ENCODE measurements around the gene LANCL2. TPM values are rescaled to one million over a fixed set of nuclear protein-coding genes. Genes with fewer than 3 reads are reported as not detected.

LANCL2 gene
- 8.5 TPM for polyA plus RNA-seq (2013)

GRCh38 chr7:55365205-55365674 is at the start of gene LANCL2:
Gene LANCL2, plus strand, starts transcription at chr7:55365337. Its CDS starts 689 bp downstream, at chr7:55366026.
- H3K9me3 ChIP-seq (ENCODE audit: control extremely low read depth in 1 of 5, control insufficient read depth in 4 of 5, insufficient read depth in 2 of 5, low read depth in 1 of 5, low read length in 4 of 5) = no peaks in the 10 kb centered on the region
- no peaks in the 10 kb centered on the region for H3K36me3 ChIP-seq (ENCODE audit: control insufficient read depth in 4 of 4, insufficient read depth in 4 of 4, low read length in 3 of 4)
- peak within 1 kb of the TSS; percentile 97 to 99 for H3K27ac ChIP-seq (ENCODE audit: insufficient read depth in 1 of 2, low read depth in 1 of 2, low read length in 2 of 2, poor library complexity in 1 of 2, severe bottlenecking in 2 of 2)
- DNase-seq = peak; percentile 56 to 80 (median 80)
- 0% methylated on average over 14 of the region's 28 CpGs for WGBS (ENCODE audit: insufficient coverage)
- peak within 1 kb of the TSS; percentile 82 to 100 (median 95) for H3K4me3 ChIP-seq (ENCODE audit: control insufficient read depth in 1 of 7, extremely low read depth in 1 of 7, insufficient read depth in 4 of 7, low read depth in 2 of 7, low read length in 6 of 7)
- H3K27me3 ChIP-seq (replicated peaks in 2 of 5; ENCODE audit: control insufficient read depth in 4 of 5, insufficient read depth in 5 of 5, low read length in 4 of 5) = peaks cover 0 to 3% (median 0%) of the 10 kb centered on the region in 5 experiments
- peaks cover 8 to 20% (median 16%) of the 10 kb centered on the region in 4 experiments for H3K4me1 ChIP-seq (ENCODE audit: control extremely low read depth in 1 of 4, control insufficient read depth in 4 of 4, insufficient read depth in 4 of 4, low read length in 3 of 4)
- ChIA-PET POLR2A (interaction anchor here (1.4 kb wide), 1 partner anchor 10 kb away, joined by 8 read pairs; no protein-coding TSS in a partner anchor), CTCF (interaction anchor here (0.6 to 1.6 kb wide), 3 partner anchors 10 to 584 kb away, joined by 3 to 4 read pairs (median 3); no protein-coding TSS in a partner anchor)

- 89% methylated on average over 5 of the region's 5 CpGs for WGBS (ENCODE audit: insufficient coverage)
- Histone ChIP-seq H3K27ac (ENCODE audit: insufficient read depth in 1 of 2, low read depth in 1 of 2, low read length in 2 of 2, poor library complexity in 1 of 2, severe bottlenecking in 2 of 2) (no peak overlapping the region), H3K9me3 (ENCODE audit: control extremely low read depth in 1 of 5, control insufficient read depth in 4 of 5, insufficient read depth in 2 of 5, low read depth in 1 of 5, low read length in 4 of 5) (no peaks in the 10 kb centered on the region), H3K4me1 (ENCODE audit: control extremely low read depth in 1 of 4, control insufficient read depth in 4 of 4, insufficient read depth in 4 of 4, low read length in 3 of 4) (no peaks in the 10 kb centered on the region), H3K27me3 (replicated peaks in 2 of 5; ENCODE audit: control insufficient read depth in 4 of 5, insufficient read depth in 5 of 5, low read length in 4 of 5) (peaks cover 0 to 5% (median 0%) of the 10 kb centered on the region in 5 experiments), H3K36me3 (ENCODE audit: control insufficient read depth in 4 of 4, insufficient read depth in 4 of 4, low read length in 3 of 4) (no peaks in the 10 kb centered on the region), H3K4me3 (ENCODE audit: control insufficient read depth in 1 of 7, extremely low read depth in 1 of 7, insufficient read depth in 4 of 7, low read depth in 2 of 7, low read length in 6 of 7) (no peak overlapping the region)
- ChIA-PET CTCF (interaction anchor here (0.6 to 1.0 kb wide), 2 partner anchors 11 to 26 kb away, joined by 3 read pairs; no protein-coding TSS in a partner anchor), POLR2A (no interaction called here)
- no peak for DNase-seq
Observed at GRCh38 chr7:55325371-55325792, 39.8 kb upstream of the LANCL2 start.

GRCh38 chr7:55326081-55326835 is 38.9 kb upstream of the LANCL2 start:
- DNase-seq = no peak
- no peak overlapping the region for H3K27ac ChIP-seq (ENCODE audit: insufficient read depth in 1 of 2, low read depth in 1 of 2, low read length in 2 of 2, poor library complexity in 1 of 2, severe bottlenecking in 2 of 2)
- H3K9me3 ChIP-seq (ENCODE audit: control extremely low read depth in 1 of 5, control insufficient read depth in 4 of 5, insufficient read depth in 2 of 5, low read depth in 1 of 5, low read length in 4 of 5) = no peaks in the 10 kb centered on the region
- no peak overlapping the region for H3K4me3 ChIP-seq (ENCODE audit: control insufficient read depth in 1 of 7, extremely low read depth in 1 of 7, insufficient read depth in 4 of 7, low read depth in 2 of 7, low read length in 6 of 7)
- peaks cover 0 to 5% (median 0%) of the 10 kb centered on the region in 5 experiments for H3K27me3 ChIP-seq (replicated peaks in 2 of 5; ENCODE audit: control insufficient read depth in 4 of 5, insufficient read depth in 5 of 5, low read length in 4 of 5)
- 92% methylated on average over 7 of the region's 11 CpGs for WGBS (ENCODE audit: insufficient coverage)
- ChIA-PET CTCF (interaction anchor here (0.6 to 1.4 kb wide), 4 partner anchors 10 to 74 kb away, joined by 3 to 4 read pairs (median 3); no protein-coding TSS in a partner anchor), POLR2A (no interaction called here)
- no peaks in the 10 kb centered on the region for H3K4me1 ChIP-seq (ENCODE audit: control extremely low read depth in 1 of 4, control insufficient read depth in 4 of 4, insufficient read depth in 4 of 4, low read length in 3 of 4)
- H3K36me3 ChIP-seq (ENCODE audit: control insufficient read depth in 4 of 4, insufficient read depth in 4 of 4, low read length in 3 of 4) = no peaks in the 10 kb centered on the region

GRCh38 chr7:55326945-55327626 is 38.1 kb upstream of the LANCL2 start:
- WGBS (ENCODE audit: insufficient coverage) = 85% methylated on average over 7 of the region's 7 CpGs
- Histone ChIP-seq H3K4me3 (ENCODE audit: control insufficient read depth in 1 of 7, extremely low read depth in 1 of 7, insufficient read depth in 4 of 7, low read depth in 2 of 7, low read length in 6 of 7) (no peak overlapping the region), H3K36me3 (ENCODE audit: control insufficient read depth in 4 of 4, insufficient read depth in 4 of 4, low read length in 3 of 4) (no peaks in the 10 kb centered on the region), H3K27me3 (replicated peaks in 2 of 5; ENCODE audit: control insufficient read depth in 4 of 5, insufficient read depth in 5 of 5, low read length in 4 of 5) (peaks cover 0 to 5% (median 0%) of the 10 kb centered on the region in 5 experiments), H3K27ac (ENCODE audit: insufficient read depth in 1 of 2, low read depth in 1 of 2, low read length in 2 of 2, poor library complexity in 1 of 2, severe bottlenecking in 2 of 2) (no peak overlapping the region), H3K9me3 (ENCODE audit: control extremely low read depth in 1 of 5, control insufficient read depth in 4 of 5, insufficient read depth in 2 of 5, low read depth in 1 of 5, low read length in 4 of 5) (no peaks in the 10 kb centered on the region), H3K4me1 (ENCODE audit: control extremely low read depth in 1 of 4, control insufficient read depth in 4 of 4, insufficient read depth in 4 of 4, low read length in 3 of 4) (no peaks in the 10 kb centered on the region)
- ChIA-PET CTCF (interaction anchor here (0.9 to 1.4 kb wide), 2 partner anchors 9 to 75 kb away, joined by 3 to 4 read pairs; no protein-coding TSS in a partner anchor), POLR2A (no interaction called here)
- DNase-seq = no peak

- DNase-seq = no peak
- WGBS (ENCODE audit: insufficient coverage) = 100% methylated on average over 1 of the region's 5 CpGs
- no peaks in the 10 kb centered on the region for H3K9me3 ChIP-seq (ENCODE audit: control extremely low read depth in 1 of 5, control insufficient read depth in 4 of 5, insufficient read depth in 2 of 5, low read depth in 1 of 5, low read length in 4 of 5)
- no peaks in the 10 kb centered on the region for H3K4me1 ChIP-seq (ENCODE audit: control extremely low read depth in 1 of 4, control insufficient read depth in 4 of 4, insufficient read depth in 4 of 4, low read length in 3 of 4)
- CTCF ChIA-PET = interaction anchor here (1.3 kb wide), 1 partner anchor 9 kb away, joined by 4 read pairs; no protein-coding TSS in a partner anchor
- POLR2A ChIA-PET = no interaction called here
- H3K36me3 ChIP-seq (ENCODE audit: control insufficient read depth in 4 of 4, insufficient read depth in 4 of 4, low read length in 3 of 4) = no peaks in the 10 kb centered on the region
- no peak overlapping the region for H3K27ac ChIP-seq (ENCODE audit: insufficient read depth in 1 of 2, low read depth in 1 of 2, low read length in 2 of 2, poor library complexity in 1 of 2, severe bottlenecking in 2 of 2)
- H3K27me3 ChIP-seq (replicated peaks in 2 of 5; ENCODE audit: control insufficient read depth in 4 of 5, insufficient read depth in 5 of 5, low read length in 4 of 5) = no peaks in the 10 kb centered on the region
- H3K4me3 ChIP-seq (ENCODE audit: control insufficient read depth in 1 of 7, extremely low read depth in 1 of 7, insufficient read depth in 4 of 7, low read depth in 2 of 7, low read length in 6 of 7) = no peak overlapping the region
Observed at GRCh38 chr7:55335151-55335550, 30.0 kb upstream of the LANCL2 start.

GRCh38 chr7:55335786-55336185 is 29.4 kb upstream of the LANCL2 start:
- no peaks in the 10 kb centered on the region for H3K27me3 ChIP-seq (replicated peaks in 2 of 5; ENCODE audit: control insufficient read depth in 4 of 5, insufficient read depth in 5 of 5, low read length in 4 of 5)
- H3K4me1 ChIP-seq (ENCODE audit: control extremely low read depth in 1 of 4, control insufficient read depth in 4 of 4, insufficient read depth in 4 of 4, low read length in 3 of 4) = no peaks in the 10 kb centered on the region
- POLR2A ChIA-PET = no interaction called here
- 93% methylated on average over 5 of the region's 5 CpGs for WGBS (ENCODE audit: insufficient coverage)
- CTCF ChIA-PET = interaction anchor here (1.3 kb wide), 1 partner anchor 9 kb away, joined by 4 read pairs; no protein-coding TSS in a partner anchor
- no peak overlapping the region for H3K4me3 ChIP-seq (ENCODE audit: control insufficient read depth in 1 of 7, extremely low read depth in 1 of 7, insufficient read depth in 4 of 7, low read depth in 2 of 7, low read length in 6 of 7)
- H3K27ac ChIP-seq (ENCODE audit: insufficient read depth in 1 of 2, low read depth in 1 of 2, low read length in 2 of 2, poor library complexity in 1 of 2, severe bottlenecking in 2 of 2) = no peak overlapping the region
- no peaks in the 10 kb centered on the region for H3K36me3 ChIP-seq (ENCODE audit: control insufficient read depth in 4 of 4, insufficient read depth in 4 of 4, low read length in 3 of 4)
- H3K9me3 ChIP-seq (ENCODE audit: control extremely low read depth in 1 of 5, control insufficient read depth in 4 of 5, insufficient read depth in 2 of 5, low read depth in 1 of 5, low read length in 4 of 5) = no peaks in the 10 kb centered on the region
- no peak for DNase-seq

Data from common myeloid progenitor, CD34-positive (primary cell).